Trophoblast cell (in vitro differentiated cells and primary cell): ENCODE data around the gene PKN2.

Experiments
- DNase-seq, 2 donors: peaks; one replicate each; pipeline ENCODE4 v3.0.0-alpha.2; 2016
- H2AFZ ChIP-seq: 2 replicates; pipeline ENCODE4 v1.6.1; 2013; ENCODE audit warnings: low read length, moderate library complexity, mild to moderate bottlenecking; ENCODE audit not compliant: insufficient read depth, poor library complexity
- H2AK5ac ChIP-seq: 2 replicates; pipeline ENCODE4 v1.6.1; 2013; ENCODE audit warnings: mild to moderate bottlenecking, low read length
- H2BK120ac ChIP-seq: 2 replicates; pipeline ENCODE4 v1.6.1; 2013; ENCODE audit warnings: low read length, mild to moderate bottlenecking, moderate library complexity; ENCODE audit not compliant: insufficient read depth, poor library complexity
- H2BK12ac ChIP-seq: 2 replicates; pipeline ENCODE4 v1.6.1; 2013; ENCODE audit warnings: mild to moderate bottlenecking, low read length, moderate library complexity
- H2BK5ac ChIP-seq: 2 replicates; pipeline ENCODE4 v1.6.1; 2013; ENCODE audit warnings: low read length, low read depth, moderate library complexity, mild to moderate bottlenecking; ENCODE audit not compliant: poor library complexity
- H3K14ac ChIP-seq: 2 replicates; pipeline ENCODE4 v1.6.1; 2013; ENCODE audit warnings: mild to moderate bottlenecking, low read length
- H3K18ac ChIP-seq: 2 replicates; pipeline ENCODE4 v1.6.1; 2013; ENCODE audit warnings: mild to moderate bottlenecking, low read length
- H3K23ac ChIP-seq: 2 replicates; pipeline ENCODE4 v1.6.1; 2013; ENCODE audit warnings: low read length
- H3K27ac ChIP-seq: 2 replicates; pipeline ENCODE4 v1.5.1; 2013; ENCODE audit warnings: low read depth, mild to moderate bottlenecking, inconsistent platforms, low read length, moderate library complexity
- H3K27me3 ChIP-seq: 2 replicates; pipeline ENCODE4 v1.6.1; 2013; ENCODE audit warnings: inconsistent platforms, mild to moderate bottlenecking, low read length, moderate library complexity; ENCODE audit not compliant: insufficient read depth
- H3K36me3 ChIP-seq, 2 experiments: 1 replicate in 1 of 2; 2 replicates in 1 of 2; pipeline ENCODE4 v1.6.1; 2013; ENCODE audit warnings: low read length in 2 of 2, mild to moderate bottlenecking in 2 of 2, moderate library complexity in 1 of 2; ENCODE audit not compliant: insufficient read depth in 2 of 2, control insufficient read depth in 1 of 2
- H3K4ac ChIP-seq: 2 replicates; pipeline ENCODE4 v1.6.1; 2013; ENCODE audit warnings: low read depth, mild to moderate bottlenecking, low read length, moderate library complexity
- H3K4me1 ChIP-seq, 2 experiments: 1 replicate in 1 of 2; 2 replicates in 1 of 2; pipeline ENCODE4 v1.6.1; 2013; ENCODE audit warnings: low read length in 2 of 2, mild to moderate bottlenecking in 2 of 2, moderate library complexity in 1 of 2; ENCODE audit not compliant: insufficient read depth in 2 of 2, control insufficient read depth in 1 of 2
- H3K4me2 ChIP-seq: 2 replicates; pipeline ENCODE4 v1.6.1; 2013; ENCODE audit warnings: inconsistent platforms, mild to moderate bottlenecking, low read length, moderate library complexity
- H3K4me3 ChIP-seq: 2 replicates; pipeline ENCODE4 v1.5.1; 2013; ENCODE audit warnings: mild to moderate bottlenecking, low read depth, low read length, inconsistent platforms
- H3K79me1 ChIP-seq: one replicate; pipeline ENCODE4 v1.6.1; 2013; ENCODE audit warnings: low read length
- H3K79me2 ChIP-seq: 2 replicates; pipeline ENCODE4 v1.6.1; 2013; ENCODE audit warnings: low read length, mild to moderate bottlenecking; ENCODE audit not compliant: control insufficient read depth, insufficient read depth, poor library complexity
- H3K9ac ChIP-seq: 2 replicates; pipeline ENCODE4 v1.6.1; 2013; ENCODE audit warnings: mild to moderate bottlenecking, low read length
- H3K9me3 ChIP-seq: 2 replicates; pipeline ENCODE4 v1.6.1; 2013; ENCODE audit warnings: low read depth, mild to moderate bottlenecking, control low read depth, inconsistent platforms, low read length; ENCODE audit not compliant: insufficient read depth
- H4K12ac ChIP-seq: 2 replicates; pipeline ENCODE4 v1.6.1; 2013; ENCODE audit warnings: low read depth, mild to moderate bottlenecking, low read length, moderate library complexity
- H4K8ac ChIP-seq: 2 replicates; pipeline ENCODE4 v1.6.1; 2013; ENCODE audit warnings: low read depth, mild to moderate bottlenecking, low read length, moderate library complexity
- H4K91ac ChIP-seq: one replicate; pipeline ENCODE4 v1.6.1; 2013; ENCODE audit warnings: low read depth, mild to moderate bottlenecking, low read length, moderate library complexity
- WGBS: extraction: QIAGEN DNeasy Blood & Tissue Kit; methylation state at CpG from one replicate; pipeline ENCODE4 v1.1.7; 2013; ENCODE audit warnings: missing lambda C conversion rate; ENCODE audit not compliant: insufficient read length, insufficient coverage; ENCODE audit errors: extremely low coverage; 5-methylcytosine and 5-hydroxymethylcytosine counted together

PKN2 gene

GRCh38 chr1:88646476-88647248, 37.4 kb upstream of the PKN2 start:
- no peaks in the 10 kb centered on the region for H3K9me3 ChIP-seq

GRCh38 chr1:88647249-88647645, 36.8 kb upstream of the PKN2 start:
- Histone ChIP-seq H3K9ac (no peak overlapping the region), H3K18ac (no peak overlapping the region), H3K4me1 (no peaks in the 10 kb centered on the region), H3K27ac (no peak overlapping the region), H3K36me3 (no peaks in the 10 kb centered on the region), H3K14ac (no peak overlapping the region), H3K27me3 (no peaks in the 10 kb centered on the region), H3K9me3 (no peaks in the 10 kb centered on the region), H4K12ac (no peak overlapping the region), H2AFZ (no peak overlapping the region), H3K4me2 (no peak overlapping the region), H3K4ac (no peak overlapping the region), H3K79me1 (no peaks in the 10 kb centered on the region), H2BK5ac (no peak overlapping the region), H3K23ac (peak overlapping the region; percentile 55), H3K4me3 (no peak overlapping the region), H2AK5ac (no peak overlapping the region), H2BK120ac (no peak overlapping the region), H4K91ac (no peak overlapping the region), H2BK12ac (no peak overlapping the region), H3K79me2 (no peaks in the 10 kb centered on the region), H4K8ac (no peak overlapping the region)
- no CpG with 5 or more reads among the region's 3 CpGs for WGBS
- no peak for DNase-seq

More at GRCh38 chr1:88646476-88647248, 37.4 kb upstream of the PKN2 start:
- Histone ChIP-seq H2BK12ac (no peak overlapping the region), H3K36me3 (no peaks in the 10 kb centered on the region), H4K91ac (no peak overlapping the region), H2AK5ac (no peak overlapping the region), H3K79me1 (no peaks in the 10 kb centered on the region), H2BK5ac (no peak overlapping the region), H4K12ac (no peak overlapping the region), H3K18ac (no peak overlapping the region), H3K23ac (no peak overlapping the region), H3K4me1 (no peaks in the 10 kb centered on the region), H3K4me2 (no peak overlapping the region), H4K8ac (no peak overlapping the region), H3K4me3 (no peak overlapping the region), H3K27ac (no peak overlapping the region), H3K27me3 (no peaks in the 10 kb centered on the region), H3K9ac (no peak overlapping the region), H2BK120ac (no peak overlapping the region), H3K14ac (no peak overlapping the region), H2AFZ (no peak overlapping the region), H3K4ac (no peak overlapping the region), H3K79me2 (no peaks in the 10 kb centered on the region)
- DNase-seq = no peak

DNA sequence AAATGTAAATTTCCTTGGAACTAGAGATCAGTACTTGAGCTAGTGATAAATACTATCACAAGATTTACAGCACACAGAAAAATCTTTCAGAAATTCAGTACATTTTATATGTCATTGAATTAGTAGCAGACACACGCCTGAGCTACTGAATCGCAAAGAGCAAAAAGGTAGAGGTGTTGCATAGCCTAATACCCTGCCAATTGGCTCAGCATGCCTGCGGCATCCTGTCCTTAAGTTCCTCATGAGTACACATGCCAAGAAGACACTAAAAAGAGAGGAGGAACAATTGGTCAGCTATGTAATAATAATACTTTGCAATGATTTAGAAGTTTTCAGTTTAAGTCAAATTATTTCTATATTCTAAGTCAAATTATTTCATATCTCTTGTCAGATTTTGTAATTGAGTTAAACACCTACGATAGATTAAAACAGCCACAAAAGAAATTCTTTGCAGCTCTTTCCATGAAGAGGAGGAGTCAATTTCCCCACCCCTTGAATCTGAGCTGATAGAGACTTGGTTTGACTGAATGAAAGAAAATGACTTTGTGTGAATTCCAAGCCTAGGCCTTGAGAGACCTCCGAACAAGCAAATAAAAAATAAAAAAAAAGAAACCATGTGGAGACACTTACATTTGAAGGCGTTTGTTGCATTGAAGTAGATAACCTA, 36.2 kb upstream of the PKN2 start:
- Histone ChIP-seq H3K36me3 (no peaks in the 10 kb centered on the region), H3K23ac (no peak overlapping the region), H3K18ac (no peak overlapping the region), H2AK5ac (no peak overlapping the region), H4K12ac (no peak overlapping the region), H4K91ac (no peak overlapping the region), H3K79me1 (no peaks in the 10 kb centered on the region), H3K9me3 (no peaks in the 10 kb centered on the region), H2BK5ac (no peak overlapping the region), H4K8ac (no peak overlapping the region), H2BK120ac (no peak overlapping the region), H3K27ac (no peak overlapping the region), H2AFZ (no peak overlapping the region), H3K4me1 (no peaks in the 10 kb centered on the region), H2BK12ac (no peak overlapping the region), H3K27me3 (no peaks in the 10 kb centered on the region), H3K4ac (no peak overlapping the region), H3K79me2 (no peaks in the 10 kb centered on the region), H3K4me2 (no peak overlapping the region), H3K9ac (no peak overlapping the region), H3K14ac (no peak overlapping the region), H3K4me3 (no peak overlapping the region)
- no CpG with 5 or more reads among the region's 6 CpGs for WGBS
- DNase-seq = no peak

- no peaks in the 10 kb centered on the region for H3K27me3 ChIP-seq
- no peak overlapping the region for H3K4me2 ChIP-seq
- H3K4me1 ChIP-seq = no peaks in the 10 kb centered on the region
- no peak overlapping the region for H3K9ac ChIP-seq
- H3K23ac ChIP-seq = no peak overlapping the region
- H3K27ac ChIP-seq = no peak overlapping the region
- no peak overlapping the region for H3K4me3 ChIP-seq
- H3K18ac ChIP-seq = no peak overlapping the region
- no peak overlapping the region for H2AFZ ChIP-seq
- no peaks in the 10 kb centered on the region for H3K79me2 ChIP-seq
- no peak overlapping the region for H4K8ac ChIP-seq
- H2BK12ac ChIP-seq = no peak overlapping the region
- no peaks in the 10 kb centered on the region for H3K79me1 ChIP-seq
- H3K14ac ChIP-seq = no peak overlapping the region
- H2BK120ac ChIP-seq = no peak overlapping the region
- WGBS = no CpG with 5 or more reads among the region's 2 CpGs
- no peak overlapping the region for H4K12ac ChIP-seq
- H2AK5ac ChIP-seq = no peak overlapping the region
- no peaks in the 10 kb centered on the region for H3K36me3 ChIP-seq
- no peak overlapping the region for H2BK5ac ChIP-seq
- H3K9me3 ChIP-seq = no peaks in the 10 kb centered on the region
- DNase-seq = no peak
- H4K91ac ChIP-seq = no peak overlapping the region
- H3K4ac ChIP-seq = no peak overlapping the region
Measured at GRCh38 chr1:88648706-88649105, 35.4 kb upstream of the PKN2 start.
